ENCODE measurements around the gene SEZ6.

Gene SEZ6

GRCh38 chr17:28959471-28959871 lies 46.4 kb downstream of the SEZ6 start:
- H3K4me3 ChIP-seq, result no peak overlapping the region
- H4K20me1 ChIP-seq, result no peaks in the 10 kb centered on the region
- no peak for TF ChIP-seq Cebpa-rat (IDR thresholded peaks at IDR 0.05)

DNA sequence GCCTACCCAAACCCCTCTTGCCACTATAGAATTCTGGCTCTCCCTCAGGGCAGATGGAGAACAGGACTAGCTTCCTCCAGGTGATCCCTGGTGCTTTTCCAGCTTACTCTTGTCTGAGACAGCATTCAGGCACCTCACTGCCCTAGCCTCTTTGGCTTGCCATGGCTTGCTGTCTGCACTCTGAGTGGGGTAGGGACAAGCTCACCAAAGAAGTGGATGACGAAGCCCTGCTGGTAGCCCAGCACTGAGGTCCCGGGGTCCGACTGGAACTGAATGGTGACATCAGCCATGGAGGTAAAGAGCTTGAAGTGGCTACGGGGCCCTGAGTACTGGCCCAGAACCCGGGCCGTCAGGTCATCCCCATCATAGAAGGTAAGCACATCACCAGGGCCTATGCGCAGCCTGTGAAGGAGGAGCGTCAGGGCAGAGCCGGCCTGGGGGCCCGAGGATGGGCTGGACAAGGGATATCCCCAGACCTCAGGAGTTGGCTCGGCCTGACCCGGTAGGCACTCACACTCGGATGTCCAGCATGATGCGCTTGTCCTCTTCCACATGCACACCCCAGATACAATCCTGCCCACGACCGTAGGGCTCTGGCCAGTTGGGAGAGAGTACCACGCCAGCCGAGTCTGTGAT lies 46.9 kb downstream of the SEZ6 start:
- Histone ChIP-seq H3K4me3 (no peak overlapping the region), H3K9me3 (no peaks in the 10 kb centered on the region), H3K9ac (no peak overlapping the region), H4K20me1 (no peaks in the 10 kb centered on the region), H3K27me3 (no peaks in the 10 kb centered on the region), H3K27ac (no peak overlapping the region), H3K4me1 (no peaks in the 10 kb centered on the region), H3K4me2 (no peak overlapping the region), H3K36me3 (no peaks in the 10 kb centered on the region)
- TF ChIP-seq Cebpa-rat (IDR thresholded peaks at IDR 0.05), result no peak

More at GRCh38 chr17:28959471-28959871, 46.4 kb downstream of the SEZ6 start:
- no peaks in the 10 kb centered on the region for H3K36me3 ChIP-seq
- no peaks in the 10 kb centered on the region for H3K9me3 ChIP-seq
- no peaks in the 10 kb centered on the region for H3K27me3 ChIP-seq
- no peak overlapping the region for H3K9ac ChIP-seq
- no peaks in the 10 kb centered on the region for H3K4me1 ChIP-seq
- no peak overlapping the region for H3K27ac ChIP-seq
- H3K4me2 ChIP-seq, result no peak overlapping the region

- Histone ChIP-seq H3K9me3 (no peaks in the 10 kb centered on the region), H3K36me3 (no peaks in the 10 kb centered on the region), H3K4me2 (no peak overlapping the region), H3K27me3 (no peaks in the 10 kb centered on the region), H4K20me1 (no peaks in the 10 kb centered on the region), H3K4me1 (peaks cover 9% of the 10 kb centered on the region), H3K27ac (no peak overlapping the region), H3K4me3 (no peak overlapping the region), H3K9ac (no peak overlapping the region)
- TF ChIP-seq Cebpa-rat (IDR thresholded peaks at IDR 0.05), result no peak
Observed at GRCh38 chr17:28957992-28958355, 47.9 kb downstream of the SEZ6 start.

GRCh38 chr17:28957277-28957991 lies 48.4 kb downstream of the SEZ6 start:
- Histone ChIP-seq H3K4me2 (no peak overlapping the region), H3K27me3 (no peaks in the 10 kb centered on the region)
- no peak for TF ChIP-seq Cebpa-rat (IDR thresholded peaks at IDR 0.05)

GRCh38 chr17:28956861-28957260 lies 49.0 kb downstream of the SEZ6 start:
- Histone ChIP-seq H3K4me2 (no peak overlapping the region), H3K27ac (no peak overlapping the region), H3K9me3 (no peaks in the 10 kb centered on the region), H3K4me1 (peaks cover 15% of the 10 kb centered on the region), H4K20me1 (no peaks in the 10 kb centered on the region), H3K9ac (no peak overlapping the region), H3K27me3 (no peaks in the 10 kb centered on the region), H3K4me3 (no peak overlapping the region), H3K36me3 (no peaks in the 10 kb centered on the region)
- no peak for TF ChIP-seq Cebpa-rat (IDR thresholded peaks at IDR 0.05)

More at GRCh38 chr17:28957277-28957991, 48.4 kb downstream of the SEZ6 start:
- H3K9ac ChIP-seq, result no peak overlapping the region
- H3K36me3 ChIP-seq, result no peaks in the 10 kb centered on the region
- no peak overlapping the region for H3K4me3 ChIP-seq
- H3K4me1 ChIP-seq, result peaks cover 15% of the 10 kb centered on the region
- H3K9me3 ChIP-seq, result no peaks in the 10 kb centered on the region
- H3K27ac ChIP-seq, result no peak overlapping the region
- H4K20me1 ChIP-seq, result no peaks in the 10 kb centered on the region

- no peak overlapping the region for H3K4me3 ChIP-seq
Observed at GRCh38 chr17:28956112-28956511, 49.7 kb downstream of the SEZ6 start.

GRCh38 chr17:28955408-28955807 lies 50.4 kb downstream of the SEZ6 start:
- TF ChIP-seq Cebpa-rat (IDR thresholded peaks at IDR 0.05), result no peak
- Histone ChIP-seq H3K4me1 (peaks cover 15% of the 10 kb centered on the region), H4K20me1 (no peaks in the 10 kb centered on the region), H3K27me3 (no peaks in the 10 kb centered on the region), H3K36me3 (no peaks in the 10 kb centered on the region), H3K27ac (no peak overlapping the region), H3K9ac (no peak overlapping the region), H3K4me2 (no peak overlapping the region), H3K9me3 (no peaks in the 10 kb centered on the region), H3K4me3 (no peak overlapping the region)

More at GRCh38 chr17:28956112-28956511, 49.7 kb downstream of the SEZ6 start:
- Histone ChIP-seq H3K9me3 (no peaks in the 10 kb centered on the region), H3K4me1 (peaks cover 15% of the 10 kb centered on the region), H3K9ac (no peak overlapping the region), H4K20me1 (no peaks in the 10 kb centered on the region), H3K27ac (no peak overlapping the region), H3K27me3 (no peaks in the 10 kb centered on the region), H3K4me2 (no peak overlapping the region), H3K36me3 (no peaks in the 10 kb centered on the region)
- no peak for TF ChIP-seq Cebpa-rat (IDR thresholded peaks at IDR 0.05)

- Histone ChIP-seq H3K27ac (no peak overlapping the region), H3K36me3 (no peaks in the 10 kb centered on the region), H3K9me3 (no peaks in the 10 kb centered on the region), H3K4me1 (peaks cover 15% of the 10 kb centered on the region), H3K9ac (no peak overlapping the region), H4K20me1 (no peaks in the 10 kb centered on the region), H3K4me2 (no peak overlapping the region), H3K4me3 (no peak overlapping the region), H3K27me3 (no peaks in the 10 kb centered on the region)
- TF ChIP-seq Cebpa-rat (IDR thresholded peaks at IDR 0.05), result no peak
Observed at GRCh38 chr17:28954886-28955285, 50.9 kb downstream of the SEZ6 start.

DNA sequence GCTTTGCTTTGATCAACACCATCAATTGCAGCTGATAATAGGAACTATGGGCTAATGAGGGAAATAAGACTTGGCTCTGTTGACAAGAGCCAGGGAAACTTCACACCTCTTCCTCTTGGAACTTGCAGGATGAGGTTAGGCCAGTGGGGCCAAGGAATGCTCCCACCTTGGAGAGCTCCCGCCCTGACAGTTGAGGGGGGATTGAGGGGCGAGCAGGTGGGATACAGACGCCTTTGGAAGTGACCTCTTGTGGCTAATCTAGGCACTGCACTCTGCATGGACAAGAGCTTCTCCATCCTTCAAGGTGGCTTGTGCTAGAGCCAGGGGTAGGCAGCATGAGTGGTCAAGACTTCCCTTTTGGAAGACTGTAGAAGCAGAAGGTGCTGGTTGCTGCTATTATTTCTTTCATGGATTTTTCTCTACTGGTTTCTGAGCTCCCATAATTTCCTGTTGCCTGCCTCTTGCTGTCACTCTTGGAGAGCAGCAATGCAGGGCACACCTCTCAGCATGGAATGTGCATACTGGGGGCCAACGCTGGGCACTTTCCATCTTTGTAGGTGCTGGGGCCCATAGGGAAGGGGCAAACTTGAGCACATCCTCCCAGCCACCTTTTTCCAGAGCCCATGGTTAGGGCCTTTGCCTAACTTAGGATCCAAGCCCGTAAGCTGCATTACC lies 52.3 kb downstream of the SEZ6 start:
- no peak overlapping the region for H3K27ac ChIP-seq
- no peaks in the 10 kb centered on the region for H3K9me3 ChIP-seq
- no peak overlapping the region for H3K4me3 ChIP-seq
- no peak overlapping the region for H3K9ac ChIP-seq
- H3K4me1 ChIP-seq, result peaks cover 17% of the 10 kb centered on the region
- no peaks in the 10 kb centered on the region for H3K27me3 ChIP-seq
- H4K20me1 ChIP-seq, result peaks cover 7% of the 10 kb centered on the region
- H3K4me2 ChIP-seq, result peak overlapping the region; percentile 86
- no peaks in the 10 kb centered on the region for H3K36me3 ChIP-seq
- TF ChIP-seq Cebpa-rat (IDR thresholded peaks at IDR 0.05), result no peak

All from BLaER1 (cell line).